NCI-H774 (cell line): Measurements from ENCODE around the gene DMWD.
A peak's percentile ranks its signal among the peaks of the same experiment; 100 is the strongest.

Experiments
- DNase-seq: peaks from one replicate; lab custom pipeline; 2025; lab: John Stamatoyannopoulos, UW

DMWD gene

GRCh38 chr19:45792470-45793177 lies at the start of gene DMWD:
Gene DMWD (minus strand): TSS chr19:45792845. CDS start chr19:45792756, 89 bp downstream.
- DNase-seq, result peak; percentile 96

DNA sequence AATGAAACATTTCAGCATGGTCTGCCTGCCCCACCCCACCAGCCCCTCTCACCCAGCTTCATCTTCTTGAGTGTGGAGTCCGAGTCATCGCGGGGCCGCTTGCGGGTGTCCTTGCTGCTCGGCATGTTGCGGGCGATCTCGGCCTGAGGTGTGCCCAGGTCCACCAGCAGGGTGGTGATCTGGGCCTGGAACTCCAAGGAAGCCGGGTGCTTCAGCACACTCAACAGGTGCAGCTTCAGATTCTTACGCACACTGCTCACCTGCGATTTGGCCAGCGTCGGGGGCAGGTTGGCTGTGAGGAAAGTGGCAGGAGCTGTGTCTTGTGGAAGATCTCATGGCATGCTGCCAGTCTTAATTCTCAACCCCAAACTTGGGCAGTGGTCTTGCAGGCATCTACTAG lies 49.6 kb upstream of the DMWD start:
- no peak for DNase-seq

DNA sequence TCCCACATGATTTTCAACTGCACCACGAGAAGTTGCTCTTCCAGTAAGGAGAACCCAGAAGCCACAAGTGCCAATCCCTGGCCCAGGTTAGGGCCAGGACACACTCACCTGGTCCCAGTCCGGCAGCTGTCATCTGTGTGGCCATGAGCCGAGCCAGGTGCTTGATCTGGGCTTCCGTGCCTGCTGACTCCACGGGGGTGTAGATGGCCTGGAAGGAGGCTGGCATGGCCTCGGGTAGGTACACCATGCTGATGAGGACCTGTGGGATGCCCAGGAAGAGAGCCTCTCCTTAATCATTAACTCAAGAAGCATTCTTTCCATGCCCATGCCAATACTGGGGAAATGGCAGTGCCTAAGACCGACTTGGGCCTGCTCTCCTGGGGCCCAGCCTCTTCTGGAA lies 42.3 kb upstream of the DMWD start:
- DNase-seq, result no peak

DNA sequence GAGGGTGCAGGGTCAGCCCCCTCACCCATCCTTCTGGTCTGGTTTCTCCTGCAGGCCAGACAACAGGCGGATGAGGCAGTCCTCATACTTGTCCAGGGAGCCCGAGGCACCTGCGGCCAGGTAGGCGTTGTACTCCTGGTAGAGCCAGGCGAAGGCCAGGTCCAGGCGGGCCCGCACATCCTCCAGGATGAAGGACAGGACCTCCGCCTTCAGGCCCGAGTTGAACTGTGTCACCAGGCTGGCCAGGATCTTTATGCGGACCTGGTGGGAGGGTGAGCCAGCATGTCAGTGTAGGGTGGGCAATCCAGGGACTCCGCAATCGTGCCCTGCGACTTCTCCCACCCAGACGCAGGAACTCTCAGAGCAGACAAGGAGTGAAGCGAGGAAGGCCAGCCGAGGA lies 36.3 kb upstream of the DMWD start:
- no peak for DNase-seq

GRCh38 chr19:45828523-45828922 lies 35.9 kb upstream of the DMWD start:
- no peak for DNase-seq

GRCh38 chr19:45827459-45828093 lies 34.9 kb upstream of the DMWD start:
- no peak for DNase-seq

- no peak for DNase-seq
Measured at GRCh38 chr19:45826934-45827333, 34.3 kb upstream of the DMWD start.

GRCh38 chr19:45825917-45826893 lies 33.6 kb upstream of the DMWD start:
- DNase-seq, result no peak

GRCh38 chr19:45825263-45825605 lies 32.6 kb upstream of the DMWD start:
- no peak for DNase-seq

DNA sequence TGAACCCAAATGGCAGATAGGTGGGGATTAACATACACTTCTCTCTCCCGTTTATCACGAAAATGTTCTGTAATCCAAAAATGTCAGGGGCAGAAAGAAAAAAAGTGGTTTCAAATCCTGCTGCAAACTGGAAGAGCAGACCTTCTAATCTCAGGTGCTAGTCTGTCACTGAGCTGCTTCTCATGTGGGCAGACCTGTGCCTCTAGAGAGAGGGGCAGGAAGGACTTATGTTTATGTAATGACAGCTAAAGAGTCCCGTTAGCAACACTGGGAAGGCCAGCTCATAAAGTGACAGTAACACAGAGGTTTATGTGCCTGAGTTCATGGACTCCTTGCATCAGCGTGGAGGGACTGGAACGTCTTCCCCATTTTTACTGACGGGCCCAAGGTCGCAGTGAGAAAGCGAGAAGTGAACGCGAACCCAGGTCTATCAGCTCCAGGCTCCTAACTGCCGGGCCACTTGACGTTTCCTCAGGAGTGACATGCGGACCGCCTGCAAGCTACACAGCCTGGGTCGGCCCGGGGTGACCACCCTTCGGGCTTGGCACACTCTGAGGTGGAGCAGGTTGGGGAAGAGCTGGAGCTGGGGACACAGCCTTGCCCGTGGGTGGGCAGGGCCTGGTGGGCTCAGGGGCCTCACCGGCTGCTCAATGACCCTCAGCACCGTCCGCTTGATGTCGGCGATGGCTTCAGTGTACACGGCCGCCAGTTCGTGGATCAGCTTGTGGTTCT lies 32.1 kb upstream of the DMWD start:
- no peak for DNase-seq

DNA sequence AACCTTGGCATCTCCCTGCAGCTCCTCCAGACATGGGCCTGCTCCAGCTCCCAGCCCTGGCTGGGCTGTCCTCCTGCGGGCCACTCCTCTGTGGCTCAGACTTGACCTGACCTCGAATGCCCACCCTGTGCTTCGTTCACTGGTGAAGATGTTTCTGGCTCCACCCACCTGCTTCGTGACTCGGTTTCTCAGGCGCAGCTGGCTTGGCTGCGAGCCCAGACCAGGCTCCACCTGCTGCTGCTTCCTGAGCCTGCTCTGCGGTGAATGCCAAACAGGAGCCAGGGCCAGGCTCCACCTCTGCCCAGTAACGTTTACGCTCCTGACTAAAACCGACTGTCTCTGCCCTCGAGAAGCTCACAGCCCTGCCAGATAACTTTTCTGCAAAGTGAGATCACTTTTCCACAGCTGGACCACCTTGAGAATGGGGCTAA lies 31.4 kb upstream of the DMWD start:
- peak; percentile 34 for DNase-seq

GRCh38 chr19:45823182-45823581 lies 30.5 kb upstream of the DMWD start:
- no peak for DNase-seq

DNA sequence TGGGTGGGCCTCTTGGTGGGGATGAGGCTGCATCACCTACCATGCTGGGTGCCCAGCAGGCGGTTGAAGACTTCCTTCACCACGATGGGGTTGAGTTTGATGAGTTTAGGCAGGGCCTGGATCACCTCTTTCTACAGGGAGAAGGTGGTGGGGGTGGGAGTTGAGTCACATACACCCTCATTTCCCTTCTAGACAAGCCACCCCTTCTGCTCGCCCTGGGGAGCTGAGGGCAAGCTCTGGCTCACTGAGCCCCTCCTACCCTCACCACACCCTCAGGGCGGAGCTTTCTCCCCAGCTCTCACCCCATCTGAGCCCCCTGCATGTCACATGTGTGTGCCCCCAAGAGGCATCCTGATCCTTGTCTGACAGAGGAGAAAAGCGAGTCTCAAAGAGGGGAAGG lies 30.1 kb upstream of the DMWD start:
- DNase-seq, result no peak

DNA sequence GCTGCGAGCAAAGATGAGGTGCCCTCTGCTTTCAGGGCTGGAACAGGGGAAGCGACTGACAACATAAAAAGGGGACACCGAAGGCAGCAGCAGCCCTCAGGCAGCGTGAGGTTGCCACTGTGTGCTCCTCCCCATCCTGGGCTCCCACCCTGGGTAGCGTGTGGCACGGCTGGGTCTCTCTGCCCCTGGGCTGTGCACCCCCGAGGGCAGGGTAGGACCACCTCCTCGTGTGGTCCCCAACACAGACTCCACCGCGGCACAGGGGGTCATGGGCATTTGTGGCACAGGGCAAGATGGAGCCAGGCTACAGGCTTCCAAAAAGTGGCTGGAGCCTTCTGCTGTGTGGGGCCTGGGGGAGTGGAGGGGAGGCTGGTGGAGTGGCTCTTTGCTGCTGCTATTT lies 28.9 kb upstream of the DMWD start:
- DNase-seq, result no peak

DNA sequence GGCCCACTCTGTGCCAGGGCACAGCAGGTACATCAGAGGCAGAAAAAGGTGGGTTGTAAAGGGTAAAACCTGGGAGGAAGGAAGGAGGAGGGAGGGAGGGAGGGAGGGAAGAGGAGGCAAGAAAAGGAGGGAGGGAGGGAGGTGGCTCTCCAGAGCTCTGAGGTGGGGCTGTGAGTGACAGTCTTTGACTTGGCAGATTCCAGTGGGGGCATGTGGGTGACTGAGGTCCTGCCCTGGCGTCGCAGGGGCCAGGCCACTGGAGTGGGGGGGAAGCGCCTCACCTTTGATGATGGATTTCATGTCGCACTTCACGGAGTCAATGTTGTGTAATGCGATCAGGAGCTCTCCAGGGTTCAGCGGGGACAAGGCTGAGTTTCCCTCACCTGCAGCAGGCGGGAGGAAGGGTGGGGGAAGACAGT lies 28.5 kb upstream of the DMWD start:
- DNase-seq, result no peak

GRCh38 chr19:45820413-45821102 lies 27.9 kb upstream of the DMWD start:
- no peak for DNase-seq

- no peak for DNase-seq
Measured at GRCh38 chr19:45819769-45820168, 27.1 kb upstream of the DMWD start.

DNA sequence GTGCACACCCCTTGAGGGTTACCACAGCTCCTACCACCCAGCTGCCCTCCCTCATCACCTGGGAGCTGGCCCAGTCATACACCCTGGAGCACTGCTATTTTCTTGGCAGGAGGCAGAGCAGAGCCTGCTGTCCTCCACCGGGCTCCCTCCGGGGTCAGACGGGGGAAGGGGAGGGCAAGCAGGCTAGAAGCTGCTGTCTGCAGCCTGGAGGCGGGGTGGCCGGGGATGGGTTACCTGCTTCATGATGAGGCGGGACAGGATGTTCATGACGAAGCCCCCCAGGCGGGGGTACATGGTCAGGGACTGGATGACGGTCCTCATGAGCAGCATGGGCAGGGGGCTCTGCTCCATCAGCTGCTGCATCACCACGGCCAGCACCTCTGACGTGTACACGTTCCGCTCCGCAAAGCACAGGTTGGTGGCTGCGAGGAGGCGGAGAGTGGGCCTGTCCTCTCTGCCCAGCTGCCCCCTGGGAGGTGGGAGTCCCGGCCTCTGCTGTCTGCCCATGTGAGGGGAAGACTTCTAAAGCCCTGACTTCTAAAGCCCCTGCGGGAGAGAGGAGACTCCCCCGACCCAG lies 25.2 kb upstream of the DMWD start:
- no peak for DNase-seq

- peak; percentile 66 for DNase-seq
Measured at GRCh38 chr19:45817010-45817724, 24.5 kb upstream of the DMWD start.

DNA sequence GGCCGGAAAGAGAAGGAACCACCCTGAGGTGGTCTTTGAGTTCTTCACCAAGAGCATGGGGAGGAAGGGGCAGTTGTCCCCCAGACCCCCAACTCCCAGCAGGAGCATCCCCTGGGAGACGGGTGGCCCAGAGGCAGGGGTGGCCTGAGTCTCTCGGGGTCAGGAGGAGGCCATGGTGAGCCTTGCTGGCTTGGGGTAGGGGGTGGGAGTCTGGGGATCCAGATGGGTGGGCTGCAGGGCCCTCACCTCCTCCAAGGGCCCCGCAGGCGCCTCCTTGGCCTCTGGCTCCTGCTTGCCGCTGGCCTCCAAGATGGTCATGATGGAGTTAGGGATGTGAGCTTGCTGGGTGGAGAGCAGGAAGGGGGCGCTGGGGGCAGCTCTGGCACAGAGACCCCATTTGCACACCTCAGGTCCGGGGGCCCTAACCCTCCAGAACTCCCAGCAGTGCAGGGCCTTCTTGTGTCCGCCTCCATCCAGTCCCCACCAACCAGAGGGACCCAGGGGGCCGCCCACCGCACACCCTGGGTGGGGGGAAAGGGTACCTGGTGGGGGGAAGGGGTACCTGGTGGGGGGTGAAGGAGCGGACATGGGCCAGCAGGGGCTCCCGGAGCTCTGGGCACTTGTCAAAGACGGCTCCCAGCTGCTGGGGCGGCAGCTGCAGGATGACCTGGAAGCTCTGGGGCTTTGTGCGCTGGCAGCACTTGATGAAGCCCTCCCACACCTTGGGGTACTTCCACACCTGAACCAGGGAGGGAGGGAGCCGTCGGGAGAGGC lies 23.8 kb upstream of the DMWD start:
- no peak for DNase-seq
